H1 (cell line): ENCODE measurements around the gene RELL2. TPM values are rescaled to one million over a fixed set of nuclear protein-coding genes. Genes with fewer than 3 reads are reported as not detected.

ENCODE experiments used
- polyA plus RNA-seq, 7 experiments: library from polyadenylated mRNA; depleted of rRNA in 3 of 7; stranded (reverse) in 5 of 7; unstranded in 2 of 7; fragments of >200 nt in 5 of 7; fragments of 200-250 nt in 2 of 7; gene quantifications; 1 replicate in 5 of 7; 2 replicates in 1 of 7; 4 replicates in 1 of 7; pipeline versions ENCODE4 v1.2.1 to v1.2.3, GENCODE V29; 2011 to 2013; ENCODE audit warnings: missing spikeins in 2 of 7, mixed read lengths in 2 of 7
- small RNA-seq: library from polyadenylated mRNA; stranded (forward); fragments of <200 nt; extraction: miRNeasy Mini kit (QIAGEN cat#:217004); gene quantifications from one replicate; pipeline ENCODE3, GENCODE V24; 2013; ENCODE audit not compliant: insufficient read depth
- total RNA-seq: library from RNA; stranded (reverse); fragmentation: NEBNext Ultra II Directional; extraction: Animal tissue kit (Norgen Biotek cat#: 25700); gene quantifications from 2 replicates; pipeline ENCODE4 v1.2.1, GENCODE V29; 2021

RELL2 gene
- total and polyA plus RNA-seq, 2 of the 8 experiments (the other 6 are each of a cell fraction or from before 2014, with no cell fraction given) = 18.6 to 23.7 TPM

Small RNA genes within 50 kb of the gene (small RNA-seq; reads per million reads assigned to genes)
- not detected for gene RPS27AP10

Other genes starting within 250 kb of the RELL2 start
- 7.8 and 9.1 TPM in 2 replicates for gene PCDHGB4, start 249.3 kb upstream of the RELL2 start, total RNA-seq
- gene PCDHGB4, start 249.3 kb upstream of the RELL2 start, polyA plus RNA-seq (2011; rRNA removed) = 8.0 and 9.7 TPM in 2 replicates
- gene PCDHGA8, start 244.4 kb upstream of the RELL2 start, total RNA-seq = 1.4 and 1.7 TPM in 2 replicates
- gene PCDHGA8, start 244.4 kb upstream of the RELL2 start, polyA plus RNA-seq (2011; rRNA removed) = 0.79 and 1.2 TPM in 2 replicates
- gene PCDHGB5, start 239.1 kb upstream of the RELL2 start, total RNA-seq = 1.9 and 2.6 TPM in 2 replicates
- 1.1 and 1.7 TPM in 2 replicates for gene PCDHGB5, start 239.1 kb upstream of the RELL2 start, polyA plus RNA-seq (2011; rRNA removed)
- 1.1 and 1.2 TPM in 2 replicates for gene PCDHGA9, start 234.2 kb upstream of the RELL2 start, total RNA-seq
- 0.61 and 0.79 TPM in 2 replicates for gene PCDHGA9, start 234.2 kb upstream of the RELL2 start, polyA plus RNA-seq (2011; rRNA removed)
- 3.4 and 4.1 TPM in 2 replicates for gene PCDHGB6, start 229.0 kb upstream of the RELL2 start, total RNA-seq
- gene PCDHGB6, start 229.0 kb upstream of the RELL2 start, polyA plus RNA-seq (2011; rRNA removed) = 4.1 and 4.3 TPM in 2 replicates
- gene PCDHGA10, start 224.0 kb upstream of the RELL2 start, total RNA-seq = 2.1 and 2.2 TPM in 2 replicates
- gene PCDHGA10, start 224.0 kb upstream of the RELL2 start, polyA plus RNA-seq (2011; rRNA removed) = 6.4 and 7.1 TPM in 2 replicates
- gene PCDHGB7, start 219.3 kb upstream of the RELL2 start, total RNA-seq = 8.7 and 9.5 TPM in 2 replicates
- 4.1 and 5.5 TPM in 2 replicates for gene PCDHGB7, start 219.3 kb upstream of the RELL2 start, polyA plus RNA-seq (2011; rRNA removed)
- 8.2 and 8.3 TPM in 2 replicates for gene PCDHGA11, start 215.9 kb upstream of the RELL2 start, total RNA-seq
- gene PCDHGA11, start 215.9 kb upstream of the RELL2 start, polyA plus RNA-seq (2011; rRNA removed) = 2.2 and 2.7 TPM in 2 replicates
- 1.0 and 1.3 TPM in 2 replicates for gene PCDHGA12, start 206.5 kb upstream of the RELL2 start, total RNA-seq
- gene PCDHGA12, start 206.5 kb upstream of the RELL2 start, polyA plus RNA-seq (2011; rRNA removed) = 0.88 and 1.2 TPM in 2 replicates
- 18.6 and 19.6 TPM in 2 replicates for gene PCDHGC3, start 161.0 kb upstream of the RELL2 start, total RNA-seq
- 4.7 and 11.3 TPM in 2 replicates for gene PCDHGC3, start 161.0 kb upstream of the RELL2 start, polyA plus RNA-seq (2011; rRNA removed)
- gene PCDHGC4, start 152.0 kb upstream of the RELL2 start, total RNA-seq = 2.4 and 2.6 TPM in 2 replicates
- 2.1 and 2.8 TPM in 2 replicates for gene PCDHGC4, start 152.0 kb upstream of the RELL2 start, polyA plus RNA-seq (2011; rRNA removed)
- gene PCDHGC5, start 147.9 kb upstream of the RELL2 start, total RNA-seq = 0.78 and 1.1 TPM in 2 replicates
- gene PCDHGC5, start 147.9 kb upstream of the RELL2 start, polyA plus RNA-seq (2011; rRNA removed) = 0.41 and 0.66 TPM in 2 replicates
- 107 and 114 TPM in 2 replicates for gene DIAPH1, start 18.0 kb upstream of the RELL2 start, total RNA-seq
- 61.2 and 70.9 TPM in 2 replicates for gene DIAPH1, start 18.0 kb upstream of the RELL2 start, polyA plus RNA-seq (2011; rRNA removed)
- 98.5 and 99.0 TPM in 2 replicates for gene HDAC3, start 148 bp upstream of the RELL2 start, total RNA-seq
- gene HDAC3, start 148 bp upstream of the RELL2 start, polyA plus RNA-seq (2011; rRNA removed) = 120 and 124 TPM in 2 replicates
- gene FCHSD1, start 14.4 kb downstream of the RELL2 start, total RNA-seq = 30.1 and 32.2 TPM in 2 replicates
- gene FCHSD1, start 14.4 kb downstream of the RELL2 start, polyA plus RNA-seq (2011; rRNA removed) = 22.0 and 36.8 TPM in 2 replicates
- gene ARAP3, start 45.2 kb downstream of the RELL2 start, total RNA-seq = 45.7 and 48.6 TPM in 2 replicates
- 14.4 and 19.7 TPM in 2 replicates for gene ARAP3, start 45.2 kb downstream of the RELL2 start, polyA plus RNA-seq (2011; rRNA removed)
- gene PCDH1, start 241.4 kb downstream of the RELL2 start, total RNA-seq = 101 and 106 TPM in 2 replicates
- 102 and 120 TPM in 2 replicates for gene PCDH1, start 241.4 kb downstream of the RELL2 start, polyA plus RNA-seq (2011; rRNA removed)